ENCODE data around the gene HGS.

Gene HGS

DNA sequence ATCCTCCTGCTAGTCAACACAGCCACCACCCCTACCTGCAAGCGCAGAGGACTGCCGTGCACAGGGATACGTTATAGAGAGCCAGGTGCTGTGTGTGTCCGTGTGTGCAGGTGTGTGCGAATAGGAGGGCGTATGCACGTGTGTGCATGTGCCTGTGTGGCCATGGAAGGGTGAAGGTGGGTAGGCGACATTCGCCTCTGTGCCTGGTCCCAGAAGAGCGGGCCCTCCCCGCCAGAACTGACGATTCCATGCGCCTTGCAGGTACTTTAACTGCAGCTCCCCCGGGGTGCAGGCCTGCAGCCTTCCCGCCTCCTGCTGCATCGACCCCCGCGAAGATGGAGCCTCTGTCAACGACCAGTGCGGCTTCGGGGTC lies 36.2 kb upstream of the HGS start:
- peaks cover 20% of the 10 kb centered on the region for H3K27me3 ChIP-seq (replicated peaks)
- in situ Hi-C loops (cut with HindIII; ENCODE audit: low pct_ligation_motif_present, low sequenced_read_pairs): no loop called here
- H3K27ac ChIP-seq: no peak overlapping the region
- TF ChIP-seq, protein P1, sequence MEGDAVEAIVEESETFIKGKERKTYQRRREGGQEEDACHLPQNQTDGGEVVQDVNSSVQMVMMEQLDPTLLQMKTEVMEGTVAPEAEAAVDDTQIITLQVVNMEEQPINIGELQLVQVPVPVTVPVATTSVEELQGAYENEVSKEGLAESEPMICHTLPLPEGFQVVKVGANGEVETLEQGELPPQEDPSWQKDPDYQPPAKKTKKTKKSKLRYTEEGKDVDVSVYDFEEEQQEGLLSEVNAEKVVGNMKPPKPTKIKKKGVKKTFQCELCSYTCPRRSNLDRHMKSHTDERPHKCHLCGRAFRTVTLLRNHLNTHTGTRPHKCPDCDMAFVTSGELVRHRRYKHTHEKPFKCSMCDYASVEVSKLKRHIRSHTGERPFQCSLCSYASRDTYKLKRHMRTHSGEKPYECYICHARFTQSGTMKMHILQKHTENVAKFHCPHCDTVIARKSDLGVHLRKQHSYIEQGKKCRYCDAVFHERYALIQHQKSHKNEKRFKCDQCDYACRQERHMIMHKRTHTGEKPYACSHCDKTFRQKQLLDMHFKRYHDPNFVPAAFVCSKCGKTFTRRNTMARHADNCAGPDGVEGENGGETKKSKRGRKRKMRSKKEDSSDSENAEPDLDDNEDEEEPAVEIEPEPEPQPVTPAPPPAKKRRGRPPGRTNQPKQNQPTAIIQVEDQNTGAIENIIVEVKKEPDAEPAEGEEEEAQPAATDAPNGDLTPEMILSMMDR (IDR thresholded peaks at IDR 0.05; ENCODE audit: low read depth, low read length, missing control alignments): no peak
- no peak for DNase-seq
- no peak overlapping the region for H3K4me3 ChIP-seq (ENCODE audit: low read depth, low read length)
- no peaks in the 10 kb centered on the region for H3K36me3 ChIP-seq (replicated peaks)

DNA sequence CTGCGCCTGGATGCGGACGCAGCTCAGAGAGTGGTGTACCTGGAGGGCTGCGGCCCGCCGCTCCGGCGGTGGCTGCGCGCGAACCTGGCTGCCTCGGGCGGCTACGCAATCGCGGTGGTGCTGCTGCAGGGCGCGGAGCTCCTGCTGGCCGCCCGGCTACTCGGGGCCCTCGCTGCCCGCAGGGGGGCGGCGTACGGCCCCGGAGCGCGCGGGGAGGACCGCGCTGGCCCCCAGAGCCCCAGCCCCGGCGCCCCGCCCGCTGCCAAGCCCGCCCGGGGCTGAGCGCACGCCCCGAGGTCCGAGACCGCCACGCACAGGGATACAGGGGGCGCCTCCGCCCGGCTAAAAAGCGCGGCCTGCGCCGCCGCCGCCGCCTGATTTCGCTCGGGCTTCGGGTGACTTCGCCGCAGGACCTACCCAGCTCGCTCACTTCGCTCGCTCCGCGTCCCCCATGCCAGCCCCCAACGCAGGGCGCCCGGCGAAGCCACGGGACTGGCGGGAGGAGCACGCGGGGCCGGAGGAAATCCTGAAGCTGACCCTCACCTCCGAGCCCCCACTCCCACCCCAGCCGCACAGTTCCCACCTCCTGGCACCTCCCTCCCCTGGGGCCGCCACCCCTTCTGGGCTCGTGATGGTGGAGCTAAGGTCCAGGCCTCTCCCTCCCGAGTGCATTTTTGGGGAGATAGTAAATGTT lies 35.7 kb upstream of the HGS start:
- no peak overlapping the region for H3K4me3 ChIP-seq (ENCODE audit: low read depth, low read length)
- TF ChIP-seq, protein P1 (IDR thresholded peaks at IDR 0.05; ENCODE audit: low read depth, low read length, missing control alignments): no peak
- H3K27me3 ChIP-seq (replicated peaks): peaks cover 20% of the 10 kb centered on the region
- in situ Hi-C loops (cut with HindIII; ENCODE audit: low pct_ligation_motif_present, low sequenced_read_pairs): no loop called here
- H3K36me3 ChIP-seq (replicated peaks): no peaks in the 10 kb centered on the region
- DNase-seq: no peak
- H3K27ac ChIP-seq: no peak overlapping the region

DNA sequence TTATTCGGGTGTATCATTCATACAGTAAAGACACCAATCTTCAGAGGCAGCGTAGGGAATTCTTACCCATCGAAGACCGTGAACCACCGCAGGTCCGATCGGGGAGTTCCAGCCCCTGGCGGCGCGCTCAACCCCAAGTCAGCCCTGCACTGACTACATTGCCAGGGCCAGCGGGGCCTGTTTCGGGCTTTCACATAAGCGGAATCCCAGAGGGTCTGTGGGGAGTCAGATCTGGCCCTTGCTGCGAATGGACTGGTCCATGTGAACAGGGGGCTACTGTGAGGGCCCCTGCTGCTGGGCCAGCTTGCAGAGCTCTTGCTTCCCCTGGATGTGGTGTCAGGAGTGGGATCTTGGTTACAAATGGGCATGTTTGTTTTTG lies 35.1 kb upstream of the HGS start:
- Histone ChIP-seq H3K27ac (no peak overlapping the region), H3K36me3 (replicated peaks) (no peaks in the 10 kb centered on the region), H3K4me3 (ENCODE audit: low read depth, low read length) (no peak overlapping the region), H3K27me3 (replicated peaks) (peaks cover 20% of the 10 kb centered on the region)
- TF ChIP-seq, protein P1 (IDR thresholded peaks at IDR 0.05; ENCODE audit: low read depth, low read length, missing control alignments): no peak
- no peak for DNase-seq
- in situ Hi-C loops (cut with HindIII; ENCODE audit: low pct_ligation_motif_present, low sequenced_read_pairs): no loop called here

DNA sequence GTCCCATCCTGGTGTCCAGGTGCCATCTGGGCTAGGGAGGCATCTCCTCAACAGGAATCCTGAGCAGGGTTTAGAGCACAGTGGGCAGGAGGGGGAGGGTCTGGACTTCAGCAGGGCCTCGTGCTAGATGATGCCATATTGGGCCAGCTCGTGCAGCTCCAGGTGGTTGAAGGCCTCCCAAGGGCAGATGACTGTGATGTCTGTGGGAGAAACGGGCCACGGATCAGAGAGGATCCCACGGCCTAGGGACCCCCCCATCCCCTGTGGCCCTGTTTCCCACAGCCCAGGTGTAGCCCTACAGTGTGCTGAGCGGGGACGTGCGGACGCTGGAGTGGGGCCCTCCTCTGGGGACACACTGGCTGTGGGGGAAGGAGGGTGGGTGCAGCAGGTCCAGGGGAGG lies 32.9 kb upstream of the HGS start:
- no peak for DNase-seq
- TF ChIP-seq, protein P1 (IDR thresholded peaks at IDR 0.05; ENCODE audit: low read depth, low read length, missing control alignments): no peak
- in situ Hi-C loops (cut with HindIII; ENCODE audit: low pct_ligation_motif_present, low sequenced_read_pairs): no loop called here
- no peak overlapping the region for H3K27ac ChIP-seq
- peaks cover 20% of the 10 kb centered on the region for H3K27me3 ChIP-seq (replicated peaks)
- H3K4me3 ChIP-seq (ENCODE audit: low read depth, low read length): no peak overlapping the region
- H3K36me3 ChIP-seq (replicated peaks): no peaks in the 10 kb centered on the region

- no peak overlapping the region for H3K27ac ChIP-seq
- DNase-seq: peak; percentile 89
- in situ Hi-C loops (cut with HindIII; ENCODE audit: low pct_ligation_motif_present, low sequenced_read_pairs): no loop called here
- no peaks in the 10 kb centered on the region for H3K36me3 ChIP-seq (replicated peaks)
- H3K4me3 ChIP-seq (ENCODE audit: low read depth, low read length): no peak overlapping the region
- TF ChIP-seq, protein P1 (IDR thresholded peaks at IDR 0.05; ENCODE audit: low read depth, low read length, missing control alignments): no peak
- peaks cover 20% of the 10 kb centered on the region for H3K27me3 ChIP-seq (replicated peaks)
Observed at GRCh38 chr17:81651692-81652091, 32.1 kb upstream of the HGS start.
